Measurements from ENCODE around the gene POLA2. TPM values are rescaled to one million over a fixed set of nuclear protein-coding genes. Genes with fewer than 3 reads are reported as not detected.
"Not testable (repeated sequence)": the region's sequence is repeated elsewhere in the genome, so short reads cannot be mapped to it uniquely, and the experiment has no call there.

Gene POLA2
- total RNA-seq, 1 donor from 2014 or later, result 5.9 TPM

GRCh38 chr11:65262776-65263175, 1.0 kb downstream of the POLA2 start:
- H3K36me3 Mint-ChIP-seq (ENCODE audit: unreplicated experiment), result no peaks in the 10 kb centered on the region
- peak overlapping the region; percentile 82 for H3K4me3 Mint-ChIP-seq (ENCODE audit: unreplicated experiment)
- H3K9me3 Mint-ChIP-seq (ENCODE audit: unreplicated experiment), result no peaks in the 10 kb centered on the region
- no peak for TF ChIP-seq CTCF (IDR thresholded peaks at IDR 0.05)
- DNase-seq (ENCODE audit: extremely low spot score, unreplicated experiment), result no peak
- peaks cover 21% of the 10 kb centered on the region for H3K4me1 Mint-ChIP-seq (ENCODE audit: unreplicated experiment)
- H3K27ac Mint-ChIP-seq (ENCODE audit: unreplicated experiment), result peak overlapping the region; percentile 71
- no peaks in the 10 kb centered on the region for H3K27me3 Mint-ChIP-seq (ENCODE audit: unreplicated experiment)

- not testable (repeated sequence) for H3K9me3 Mint-ChIP-seq (ENCODE audit: unreplicated experiment); DNase-seq (ENCODE audit: extremely low spot score, unreplicated experiment); H3K27me3 Mint-ChIP-seq (ENCODE audit: unreplicated experiment); H3K4me3 Mint-ChIP-seq (ENCODE audit: unreplicated experiment); H3K27ac Mint-ChIP-seq (ENCODE audit: unreplicated experiment); H3K36me3 Mint-ChIP-seq (ENCODE audit: unreplicated experiment)
- peaks cover 21% of the 10 kb centered on the region for H3K4me1 Mint-ChIP-seq (ENCODE audit: unreplicated experiment)
Measured at GRCh38 chr11:65264747-65265146, 3.0 kb downstream of the POLA2 start.

GRCh38 chr11:65266210-65266609, 4.4 kb downstream of the POLA2 start:
- H3K4me3 Mint-ChIP-seq (ENCODE audit: unreplicated experiment), result no peak overlapping the region
- H3K36me3 Mint-ChIP-seq (ENCODE audit: unreplicated experiment), result peaks cover 6% of the 10 kb centered on the region
- no peak for TF ChIP-seq CTCF (IDR thresholded peaks at IDR 0.05)
- H3K4me1 Mint-ChIP-seq (ENCODE audit: unreplicated experiment), result peaks cover 17% of the 10 kb centered on the region
- no peaks in the 10 kb centered on the region for H3K9me3 Mint-ChIP-seq (ENCODE audit: unreplicated experiment)
- no peaks in the 10 kb centered on the region for H3K27me3 Mint-ChIP-seq (ENCODE audit: unreplicated experiment)
- DNase-seq (ENCODE audit: extremely low spot score, unreplicated experiment), result no peak
- H3K27ac Mint-ChIP-seq (ENCODE audit: unreplicated experiment), result peak overlapping the region; percentile 24

- H3K36me3 Mint-ChIP-seq (ENCODE audit: unreplicated experiment), result peaks cover 6% of the 10 kb centered on the region
- no peaks in the 10 kb centered on the region for H3K9me3 Mint-ChIP-seq (ENCODE audit: unreplicated experiment)
- H3K27me3 Mint-ChIP-seq (ENCODE audit: unreplicated experiment), result no peaks in the 10 kb centered on the region
- H3K27ac Mint-ChIP-seq (ENCODE audit: unreplicated experiment), result peak overlapping the region; percentile 67
- H3K4me1 Mint-ChIP-seq (ENCODE audit: unreplicated experiment), result peaks cover 43% of the 10 kb centered on the region
- H3K4me3 Mint-ChIP-seq (ENCODE audit: unreplicated experiment), result no peak overlapping the region
- TF ChIP-seq CTCF (IDR thresholded peaks at IDR 0.05), result peak; percentile 89
- peak; percentile 91 for DNase-seq (ENCODE audit: extremely low spot score, unreplicated experiment)
Measured at GRCh38 chr11:65274735-65275682, 13.2 kb downstream of the POLA2 start.

GRCh38 chr11:65275906-65276305, 14.1 kb downstream of the POLA2 start:
- Mint-ChIP-seq H3K36me3 (ENCODE audit: unreplicated experiment) (peaks cover 2% of the 10 kb centered on the region), H3K9me3 (ENCODE audit: unreplicated experiment) (no peaks in the 10 kb centered on the region)
- TF ChIP-seq CTCF (IDR thresholded peaks at IDR 0.05), result no peak

More at GRCh38 chr11:65275906-65276305, 14.1 kb downstream of the POLA2 start:
- H3K4me3 Mint-ChIP-seq (ENCODE audit: unreplicated experiment), result no peak overlapping the region
- peak overlapping the region; percentile 23 for H3K27ac Mint-ChIP-seq (ENCODE audit: unreplicated experiment)
- peaks cover 45% of the 10 kb centered on the region for H3K4me1 Mint-ChIP-seq (ENCODE audit: unreplicated experiment)
- H3K27me3 Mint-ChIP-seq (ENCODE audit: unreplicated experiment), result no peaks in the 10 kb centered on the region
- DNase-seq (ENCODE audit: extremely low spot score, unreplicated experiment), result no peak

All from osteocyte (in vitro differentiated cells).